K562 treated with DMSO at 1 percent for 24 hours (cell line): Measurements from ENCODE around the gene GRWD1. TPM values are rescaled to one million over a fixed set of nuclear protein-coding genes. Genes with fewer than 3 reads are reported as not detected.

Experiments
- total RNA-seq: library from RNA; unstranded; fragments of 300-600 nt; gene quantifications from 2 replicates; pipeline ENCODE4 v1.2.3, GENCODE V29; 2022; ENCODE audit warnings: low read depth; ENCODE audit not compliant: insufficient read depth

The GRWD1 gene
- 23.9 and 24.2 TPM in 2 replicates for total RNA-seq

GRCh38 chr19:48445606-48446481, at the start of gene GRWD1:
Gene GRWD1, plus strand, starts transcription at chr19:48445983. Its CDS starts 23 bp downstream, at chr19:48446006.

DNA sequence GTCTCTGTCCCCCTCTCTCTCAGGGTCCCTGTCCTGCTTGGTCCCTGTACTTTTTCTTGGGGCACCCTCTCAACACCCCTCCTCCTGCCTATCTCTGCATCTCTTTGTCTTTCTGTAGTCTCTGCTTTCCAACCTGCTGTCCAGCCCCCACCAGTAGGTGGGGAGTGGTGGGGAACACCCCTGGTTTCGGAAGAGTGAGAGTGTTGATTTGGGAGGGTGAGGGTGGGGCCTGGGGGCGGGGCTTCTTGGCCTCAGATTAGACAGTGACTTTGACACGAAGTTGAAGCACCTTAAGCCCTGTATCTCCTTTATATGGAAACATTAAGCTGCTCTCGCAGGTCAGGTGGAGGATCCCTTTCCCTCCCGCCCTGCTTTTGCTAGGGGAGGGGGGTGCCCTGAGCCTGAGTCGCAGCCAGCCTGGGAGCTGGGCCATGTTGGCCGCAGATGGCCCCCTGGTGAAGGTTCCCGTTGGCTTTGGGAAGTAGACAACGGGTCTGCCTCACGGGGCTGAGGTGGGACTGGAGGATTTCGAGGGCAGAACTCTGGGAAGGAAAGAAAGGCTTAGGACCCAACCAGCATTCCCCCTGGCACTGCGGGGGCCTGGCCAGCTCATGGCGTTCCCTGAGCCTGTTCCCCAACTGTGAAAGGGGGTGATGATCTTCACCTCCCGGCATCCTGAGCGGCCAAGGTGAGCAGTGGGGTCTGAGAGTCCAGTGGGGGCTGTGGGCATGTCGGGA, 9.6 kb downstream of the GRWD1 start, which contains the start of gene KCNJ14:
Gene KCNJ14, plus strand, starts transcription at position 404 of the 737 bp plus-strand sequence. CDS start 6,151 bp downstream, outside the sequence.

DNA sequence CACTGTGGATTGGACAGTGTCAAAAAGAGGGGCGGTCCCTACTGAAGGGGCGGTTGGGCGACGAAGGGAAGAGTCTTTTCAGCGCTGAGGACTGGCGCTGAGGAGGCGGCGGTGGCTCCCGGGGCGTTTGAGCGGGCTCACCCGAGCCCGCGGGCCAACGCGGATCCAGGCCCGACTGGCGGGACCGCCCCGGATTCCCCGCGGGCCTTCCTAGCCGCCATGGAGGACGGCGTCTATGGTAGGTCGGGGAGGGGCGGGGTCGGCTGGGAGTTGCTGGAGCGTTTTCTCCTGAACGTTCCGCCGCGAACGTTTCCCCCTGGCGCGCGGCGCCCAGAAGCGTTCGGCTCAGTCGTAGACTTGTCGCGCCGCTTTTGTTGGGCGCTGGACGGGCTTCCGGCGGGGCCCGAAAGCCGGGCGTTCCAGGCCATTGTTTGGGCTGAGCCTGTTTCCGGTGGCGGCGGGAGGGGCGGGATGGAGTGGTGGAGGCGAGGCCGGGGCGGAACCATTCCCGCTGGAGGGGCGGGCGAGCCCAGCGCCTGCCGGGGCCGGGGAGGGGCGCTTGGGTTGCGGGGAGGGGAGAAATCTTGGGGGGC, 23.6 kb downstream of the GRWD1 start, which contains the start of gene CYTH2:
Gene CYTH2, plus strand, starts transcription at position 81 of the 593 bp plus-strand sequence. Its CDS starts 139 bp downstream, at position 220.

Other genes starting within 250 kb of the GRWD1 start
- gene CARD8, start 190.1 kb upstream of the GRWD1 start, total RNA-seq, result 14.6 and 20.0 TPM in 2 replicates
- not detected in 2 replicates for gene ZNF114, start 175.9 kb upstream of the GRWD1 start, total RNA-seq
- gene EMP3, start 120.4 kb upstream of the GRWD1 start, total RNA-seq, result 288 and 289 TPM in 2 replicates
- 8.3 and 10.7 TPM in 2 replicates for gene TMEM143, start 82.0 kb upstream of the GRWD1 start, total RNA-seq
- gene SYNGR4, start 81.6 kb upstream of the GRWD1 start, total RNA-seq, result not detected in 2 replicates
- gene KDELR1, start 54.4 kb upstream of the GRWD1 start, total RNA-seq, result 200 and 223 TPM in 2 replicates
- 29.6 and 31.6 TPM in 2 replicates for gene GRIN2D, start 52.3 kb upstream of the GRWD1 start, total RNA-seq
- 2.5 and 2.7 TPM in 2 replicates for gene KCNJ14, start 9.6 kb downstream of the GRWD1 start, total RNA-seq
- 76.9 and 80.9 TPM in 2 replicates for gene CYTH2, start 23.4 kb downstream of the GRWD1 start, total RNA-seq
- gene LMTK3, start 65.9 kb downstream of the GRWD1 start, total RNA-seq, result 12.2 and 15.6 TPM in 2 replicates
- 1.4 and 2.1 TPM in 2 replicates for gene SULT2B1, start 106.2 kb downstream of the GRWD1 start, total RNA-seq
- not detected in 2 replicates for gene SPACA4, start 160.8 kb downstream of the GRWD1 start, total RNA-seq
- gene FAM83E, start 169.1 kb downstream of the GRWD1 start, total RNA-seq, result 0.41 TPM in 1 of 2 replicates, not detected in the other
- 5,284 and 5,688 TPM in 2 replicates for gene RPL18, start 173.2 kb downstream of the GRWD1 start, total RNA-seq
- gene SPHK2, start 173.5 kb downstream of the GRWD1 start, total RNA-seq, result 14.6 and 15.0 TPM in 2 replicates
- gene DBP, start 191.4 kb downstream of the GRWD1 start, total RNA-seq, result 17.2 and 17.8 TPM in 2 replicates
- 10.8 and 16.2 TPM in 2 replicates for gene CA11, start 200.2 kb downstream of the GRWD1 start, total RNA-seq
- 0.58 and 1.2 TPM in 2 replicates for gene NTN5, start 227.0 kb downstream of the GRWD1 start, total RNA-seq
- 0.30 and 1.4 TPM in 2 replicates for gene FUT2, start 250.0 kb downstream of the GRWD1 start, total RNA-seq